Mucosa of rectum (tissue), 2 donors: ENCODE results near the gene HAPLN1.

Experiments
- H3K27ac ChIP-seq, 2 donors: one replicate each; pipeline ENCODE4 v1.7.0; 2013; ENCODE audit warnings: inconsistent platforms in 2 of 2, low read depth in 2 of 2, low read length in 2 of 2
- H3K27me3 ChIP-seq, 2 donors: one replicate each; pipeline ENCODE4 v1.7.0; 2013; ENCODE audit warnings: low read length in 2 of 2; ENCODE audit not compliant: control insufficient read depth in 2 of 2, insufficient read depth in 2 of 2
- H3K36me3 ChIP-seq, 2 donors: one replicate each; pipeline ENCODE4 v1.7.0; 2013; ENCODE audit warnings: low read length in 2 of 2; ENCODE audit not compliant: control insufficient read depth in 2 of 2, insufficient read depth in 2 of 2
- H3K4me1 ChIP-seq, 2 donors: one replicate each; pipeline ENCODE4 v1.7.0; 2013; ENCODE audit warnings: low read length in 2 of 2, mild to moderate bottlenecking in 1 of 2; ENCODE audit not compliant: control insufficient read depth in 2 of 2, insufficient read depth in 2 of 2
- H3K4me3 ChIP-seq, 2 donors: one replicate each; pipeline ENCODE4 v1.7.0; 2013; ENCODE audit warnings: low read length in 2 of 2
- H3K9ac ChIP-seq, 2 donors: one replicate each; pipeline ENCODE4 v1.7.0; 2013; ENCODE audit warnings: low read length in 2 of 2, low read depth in 1 of 2, mild to moderate bottlenecking in 1 of 2
- H3K9me3 ChIP-seq, 2 donors: one replicate each; pipeline ENCODE4 v1.7.0; 2013; ENCODE audit warnings: low read length in 2 of 2; ENCODE audit not compliant: control insufficient read depth in 2 of 2
- donor health status: healthy.
- donor health status: Normal muscosa, but diverticular disease.

HAPLN1 gene

DNA sequence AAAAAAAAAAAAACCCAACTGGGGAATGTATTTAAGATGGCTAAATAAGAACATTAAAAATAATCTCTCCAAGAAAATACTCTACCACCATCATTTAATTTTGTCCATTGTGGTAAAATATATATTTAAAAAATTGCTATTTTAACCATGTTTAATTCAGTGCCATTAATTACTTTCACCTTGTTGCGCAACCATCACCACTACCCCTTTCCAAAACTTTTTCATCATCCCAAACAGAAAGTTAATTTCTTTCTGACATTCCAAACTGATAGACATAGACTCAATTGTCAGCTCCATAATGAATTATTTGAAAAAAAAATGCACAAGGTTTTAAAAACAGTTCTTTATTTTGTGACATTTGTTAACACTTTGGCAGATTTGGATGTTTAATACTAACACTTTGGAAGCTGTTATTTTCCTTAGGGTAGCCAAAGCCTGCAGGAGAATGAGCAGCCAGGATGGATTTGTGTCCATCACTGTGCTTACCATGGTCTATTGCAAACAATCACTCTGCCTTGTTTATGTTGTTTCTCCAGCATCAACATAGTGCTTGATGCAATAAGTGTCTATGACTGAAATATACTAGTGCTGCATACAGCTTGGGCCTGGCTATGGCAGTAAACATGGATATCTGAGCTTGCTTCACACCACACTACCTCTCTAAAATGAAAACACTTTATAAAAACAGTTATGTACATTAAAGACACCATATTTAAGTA lies 62.7 kb downstream of the HAPLN1 start:
- Histone ChIP-seq H3K4me3 (no peak overlapping the region), H3K27me3 (no peaks in the 10 kb centered on the region), H3K36me3 (no peaks in the 10 kb centered on the region), H3K4me1 (no peaks in the 10 kb centered on the region), H3K9me3 (no peaks in the 10 kb centered on the region), H3K27ac (no peak overlapping the region), H3K9ac (no peak overlapping the region)

- Histone ChIP-seq H3K9me3 (no peaks in the 10 kb centered on the region), H3K27ac (no peak overlapping the region)
These were observed 66.1 kb downstream of the HAPLN1 start for GRCh38 chr5:83654427-83654994.

GRCh38 chr5:83653669-83654068 lies 67.0 kb downstream of the HAPLN1 start:
- no peaks in the 10 kb centered on the region for H3K9me3 ChIP-seq
- no peaks in the 10 kb centered on the region for H3K4me1 ChIP-seq
- no peaks in the 10 kb centered on the region for H3K27me3 ChIP-seq
- no peaks in the 10 kb centered on the region for H3K36me3 ChIP-seq
- no peak overlapping the region for H3K27ac ChIP-seq
- H3K4me3 ChIP-seq = no peak overlapping the region
- no peak overlapping the region for H3K9ac ChIP-seq

More at GRCh38 chr5:83654427-83654994, 66.1 kb downstream of the HAPLN1 start:
- H3K4me3 ChIP-seq = no peak overlapping the region
- H3K36me3 ChIP-seq = no peaks in the 10 kb centered on the region
- H3K27me3 ChIP-seq = no peaks in the 10 kb centered on the region
- no peak overlapping the region for H3K9ac ChIP-seq
- H3K4me1 ChIP-seq = no peaks in the 10 kb centered on the region

GRCh38 chr5:83645936-83646335 lies 74.7 kb downstream of the HAPLN1 start:
- no peak overlapping the region for H3K27ac ChIP-seq
- H3K27me3 ChIP-seq = no peaks in the 10 kb centered on the region
- H3K36me3 ChIP-seq = no peaks in the 10 kb centered on the region
- no peaks in the 10 kb centered on the region for H3K4me1 ChIP-seq
- H3K9me3 ChIP-seq = no peaks in the 10 kb centered on the region
- no peak overlapping the region for H3K9ac ChIP-seq
- no peak overlapping the region for H3K4me3 ChIP-seq

DNA sequence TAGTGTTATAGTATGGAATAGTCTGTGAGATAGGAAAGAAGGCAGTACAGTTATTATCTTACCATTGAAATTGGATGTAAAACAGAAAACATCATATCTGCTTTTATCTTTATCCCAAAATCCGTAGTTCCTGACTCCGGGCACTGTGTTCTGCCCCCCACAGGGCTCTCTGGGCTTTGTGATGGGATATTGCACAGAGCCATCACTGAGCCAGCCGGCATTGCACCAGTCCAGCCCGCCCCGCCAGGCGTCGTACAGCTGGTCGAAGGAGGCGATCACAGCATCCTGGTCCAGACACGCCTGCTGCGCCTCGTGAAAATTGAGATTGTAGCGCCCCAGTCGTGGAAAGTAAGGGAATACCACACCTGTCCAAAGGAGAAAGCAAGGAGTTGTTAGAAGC lies 76.4 kb downstream of the HAPLN1 start:
- Histone ChIP-seq H3K9me3 (no peaks in the 10 kb centered on the region), H3K9ac (no peak overlapping the region), H3K27me3 (no peaks in the 10 kb centered on the region), H3K27ac (no peak overlapping the region), H3K4me1 (no peaks in the 10 kb centered on the region), H3K36me3 (no peaks in the 10 kb centered on the region), H3K4me3 (no peak overlapping the region)

DNA sequence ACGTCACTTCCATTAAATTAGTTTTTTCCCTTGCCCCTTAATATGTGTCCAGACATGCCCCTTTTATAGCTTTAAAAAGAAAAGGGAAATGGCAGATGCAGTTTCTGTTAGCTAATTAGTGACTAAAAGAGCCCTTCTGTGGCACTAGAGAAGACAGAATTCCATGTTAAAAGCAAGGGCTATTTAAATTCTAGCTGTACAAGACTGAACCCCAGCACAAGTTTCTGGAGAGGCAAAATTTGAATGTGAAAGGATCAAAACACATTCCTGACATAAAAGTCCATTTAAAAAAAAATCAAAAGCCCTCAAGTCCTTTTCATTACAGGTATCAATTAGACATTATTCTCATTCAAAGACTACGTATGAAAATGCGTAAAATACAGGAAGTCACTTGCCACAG lies 78.7 kb downstream of the HAPLN1 start:
- Histone ChIP-seq H3K27ac (no peak overlapping the region), H3K9me3 (no peaks in the 10 kb centered on the region), H3K9ac (no peak overlapping the region), H3K4me1 (no peaks in the 10 kb centered on the region), H3K27me3 (no peaks in the 10 kb centered on the region), H3K36me3 (no peaks in the 10 kb centered on the region), H3K4me3 (no peak overlapping the region)

- Histone ChIP-seq H3K4me1 (no peaks in the 10 kb centered on the region), H3K27ac (no peak overlapping the region), H3K4me3 (no peak overlapping the region), H3K36me3 (no peaks in the 10 kb centered on the region), H3K9me3 (no peaks in the 10 kb centered on the region), H3K27me3 (no peaks in the 10 kb centered on the region), H3K9ac (no peak overlapping the region)
These were observed 80.7 kb downstream of the HAPLN1 start for GRCh38 chr5:83639911-83640310.

- no peak overlapping the region for H3K27ac ChIP-seq
- H3K4me1 ChIP-seq = no peaks in the 10 kb centered on the region
- no peak overlapping the region for H3K4me3 ChIP-seq
- H3K36me3 ChIP-seq = no peaks in the 10 kb centered on the region
- no peaks in the 10 kb centered on the region for H3K27me3 ChIP-seq
- no peaks in the 10 kb centered on the region for H3K9me3 ChIP-seq
- no peak overlapping the region for H3K9ac ChIP-seq
These were observed 84.5 kb downstream of the HAPLN1 start for GRCh38 chr5:83636156-83636555.

GRCh38 chr5:83633285-83633684 lies 87.4 kb downstream of the HAPLN1 start:
- Histone ChIP-seq H3K36me3 (no peaks in the 10 kb centered on the region), H3K4me1 (no peaks in the 10 kb centered on the region), H3K27me3 (no peaks in the 10 kb centered on the region), H3K9me3 (no peaks in the 10 kb centered on the region), H3K9ac (no peak overlapping the region), H3K27ac (no peak overlapping the region), H3K4me3 (no peak overlapping the region)

DNA sequence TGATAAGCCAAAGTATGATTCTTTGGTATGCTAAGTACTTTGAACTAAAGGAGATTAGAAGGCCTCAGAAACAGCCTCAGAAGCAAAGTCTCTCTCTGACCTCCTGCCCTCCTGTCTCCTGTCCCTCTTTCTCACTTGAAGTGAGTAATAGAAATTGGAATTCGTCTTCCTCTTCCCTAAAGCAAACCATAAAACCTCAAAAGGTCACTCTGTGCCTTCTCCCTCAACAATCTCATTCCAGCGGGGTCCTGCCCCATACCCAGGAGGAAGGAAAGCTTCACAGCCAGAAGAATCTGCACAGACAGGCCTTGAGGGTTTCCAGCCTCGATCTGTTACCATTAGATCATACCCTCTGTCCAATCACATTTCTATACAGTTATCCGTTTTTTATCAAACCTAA lies 87.8 kb downstream of the HAPLN1 start:
- no peaks in the 10 kb centered on the region for H3K36me3 ChIP-seq
- no peak overlapping the region for H3K4me3 ChIP-seq
- H3K4me1 ChIP-seq = no peaks in the 10 kb centered on the region
- H3K27ac ChIP-seq = no peak overlapping the region
- H3K27me3 ChIP-seq = no peaks in the 10 kb centered on the region
- H3K9me3 ChIP-seq = no peaks in the 10 kb centered on the region
- no peak overlapping the region for H3K9ac ChIP-seq
